ENCODE data around the gene PELI1.

PELI1 gene

DNA sequence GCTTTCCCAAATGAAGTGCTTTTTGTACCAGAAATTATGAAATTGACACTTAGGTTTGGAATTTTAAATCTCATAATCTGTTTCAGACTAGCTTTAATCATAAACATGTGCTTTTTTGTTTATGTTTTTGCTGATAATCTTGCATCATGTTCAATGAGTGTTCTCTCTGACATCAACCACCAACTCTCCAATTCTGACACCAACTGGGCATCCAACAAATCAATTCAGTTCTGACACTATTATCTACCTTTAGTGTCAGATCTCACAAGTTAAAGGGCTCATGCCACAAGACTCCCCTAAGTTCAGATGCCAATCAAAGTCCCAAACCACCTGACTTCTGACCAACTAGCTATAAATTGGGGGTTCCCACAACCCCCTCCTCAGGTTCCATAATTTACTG lies 19.6 kb downstream of the PELI1 start:
- Histone ChIP-seq H3K27ac (ENCODE audit: insufficient read depth in 1 of 2, low read depth in 1 of 2, low read length in 2 of 2, poor library complexity in 1 of 2, severe bottlenecking in 2 of 2) (no peak overlapping the region), H3K4me3 (ENCODE audit: control insufficient read depth in 1 of 7, extremely low read depth in 1 of 7, insufficient read depth in 4 of 7, low read depth in 2 of 7, low read length in 6 of 7) (no peak overlapping the region), H3K36me3 (ENCODE audit: control insufficient read depth in 4 of 4, insufficient read depth in 4 of 4, low read length in 3 of 4) (no peaks in the 10 kb centered on the region), H3K9me3 (ENCODE audit: control extremely low read depth in 1 of 5, control insufficient read depth in 4 of 5, insufficient read depth in 2 of 5, low read depth in 1 of 5, low read length in 4 of 5) (peaks cover 0 to 2% (median 0%) of the 10 kb centered on the region in 5 experiments), H3K27me3 (replicated peaks in 2 of 5; ENCODE audit: control insufficient read depth in 4 of 5, insufficient read depth in 5 of 5, low read length in 4 of 5) (no peaks in the 10 kb centered on the region), H3K4me1 (ENCODE audit: control extremely low read depth in 1 of 4, control insufficient read depth in 4 of 4, insufficient read depth in 4 of 4, low read length in 3 of 4) (no peaks in the 10 kb centered on the region)
- DNase-seq: no peak
- ChIA-PET POLR2A (no interaction called here), CTCF (interaction anchor here (0.6 to 0.9 kb wide), 2 partner anchors 41 to 150 kb away, joined by 3 read pairs; no protein-coding TSS in a partner anchor)

GRCh38 chr2:64124168-64124567 lies 20.1 kb downstream of the PELI1 start:
- 100% methylated on average over 1 of the region's 3 CpGs for WGBS (ENCODE audit: insufficient coverage)
- POLR2A ChIA-PET: no interaction called here
- no peaks in the 10 kb centered on the region for H3K27me3 ChIP-seq (replicated peaks in 2 of 5; ENCODE audit: control insufficient read depth in 4 of 5, insufficient read depth in 5 of 5, low read length in 4 of 5)
- no peaks in the 10 kb centered on the region for H3K36me3 ChIP-seq (ENCODE audit: control insufficient read depth in 4 of 4, insufficient read depth in 4 of 4, low read length in 3 of 4)
- peaks cover 0 to 2% (median 0%) of the 10 kb centered on the region in 5 experiments for H3K9me3 ChIP-seq (ENCODE audit: control extremely low read depth in 1 of 5, control insufficient read depth in 4 of 5, insufficient read depth in 2 of 5, low read depth in 1 of 5, low read length in 4 of 5)
- DNase-seq: no peak
- no peak overlapping the region for H3K27ac ChIP-seq (ENCODE audit: insufficient read depth in 1 of 2, low read depth in 1 of 2, low read length in 2 of 2, poor library complexity in 1 of 2, severe bottlenecking in 2 of 2)
- H3K4me3 ChIP-seq (ENCODE audit: control insufficient read depth in 1 of 7, extremely low read depth in 1 of 7, insufficient read depth in 4 of 7, low read depth in 2 of 7, low read length in 6 of 7): no peak overlapping the region
- no peaks in the 10 kb centered on the region for H3K4me1 ChIP-seq (ENCODE audit: control extremely low read depth in 1 of 4, control insufficient read depth in 4 of 4, insufficient read depth in 4 of 4, low read length in 3 of 4)
- CTCF ChIA-PET: interaction anchor here (0.6 to 0.9 kb wide), 2 partner anchors 41 to 151 kb away, joined by 3 read pairs; no protein-coding TSS in a partner anchor

DNA sequence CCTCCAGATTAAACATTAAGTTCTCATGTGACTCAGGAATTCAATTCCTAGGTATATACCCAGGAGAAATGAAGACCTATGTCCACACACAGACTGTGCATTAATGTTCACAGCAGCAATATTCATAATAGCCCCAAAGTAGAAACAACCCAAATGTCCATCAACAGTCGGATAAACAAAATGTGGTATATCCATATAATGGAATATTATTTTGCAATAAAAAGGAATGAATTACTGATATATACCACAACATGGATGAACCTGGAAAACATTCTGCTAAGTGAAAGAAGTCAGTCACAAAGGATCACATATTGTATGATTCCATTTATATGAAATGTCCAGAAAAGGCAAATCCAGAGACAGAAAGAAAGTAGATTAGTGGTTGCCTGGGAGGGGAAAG lies 20.5 kb downstream of the PELI1 start:
- Histone ChIP-seq H3K9me3 (ENCODE audit: control extremely low read depth in 1 of 5, control insufficient read depth in 4 of 5, insufficient read depth in 2 of 5, low read depth in 1 of 5, low read length in 4 of 5) (peaks cover 0 to 2% (median 0%) of the 10 kb centered on the region in 5 experiments), H3K4me1 (ENCODE audit: control extremely low read depth in 1 of 4, control insufficient read depth in 4 of 4, insufficient read depth in 4 of 4, low read length in 3 of 4) (no peaks in the 10 kb centered on the region), H3K27me3 (replicated peaks in 2 of 5; ENCODE audit: control insufficient read depth in 4 of 5, insufficient read depth in 5 of 5, low read length in 4 of 5) (no peaks in the 10 kb centered on the region), H3K27ac (ENCODE audit: insufficient read depth in 1 of 2, low read depth in 1 of 2, low read length in 2 of 2, poor library complexity in 1 of 2, severe bottlenecking in 2 of 2) (no peak overlapping the region), H3K4me3 (ENCODE audit: control insufficient read depth in 1 of 7, extremely low read depth in 1 of 7, insufficient read depth in 4 of 7, low read depth in 2 of 7, low read length in 6 of 7) (no peak overlapping the region), H3K36me3 (ENCODE audit: control insufficient read depth in 4 of 4, insufficient read depth in 4 of 4, low read length in 3 of 4) (no peaks in the 10 kb centered on the region)
- no CpG with 5 or more reads among the region's 1 CpG for WGBS (ENCODE audit: insufficient coverage)
- ChIA-PET CTCF (interaction anchor here (0.6 to 0.9 kb wide), 3 partner anchors 9 to 151 kb away, joined by 3 read pairs; no protein-coding TSS in a partner anchor), POLR2A (no interaction called here)
- no peak for DNase-seq

GRCh38 chr2:64122358-64122757 lies 21.9 kb downstream of the PELI1 start:
- Histone ChIP-seq H3K27me3 (replicated peaks in 2 of 5; ENCODE audit: control insufficient read depth in 4 of 5, insufficient read depth in 5 of 5, low read length in 4 of 5) (no peaks in the 10 kb centered on the region), H3K4me1 (ENCODE audit: control extremely low read depth in 1 of 4, control insufficient read depth in 4 of 4, insufficient read depth in 4 of 4, low read length in 3 of 4) (no peaks in the 10 kb centered on the region), H3K36me3 (ENCODE audit: control insufficient read depth in 4 of 4, insufficient read depth in 4 of 4, low read length in 3 of 4) (no peaks in the 10 kb centered on the region), H3K4me3 (ENCODE audit: control insufficient read depth in 1 of 7, extremely low read depth in 1 of 7, insufficient read depth in 4 of 7, low read depth in 2 of 7, low read length in 6 of 7) (no peak overlapping the region), H3K27ac (ENCODE audit: insufficient read depth in 1 of 2, low read depth in 1 of 2, low read length in 2 of 2, poor library complexity in 1 of 2, severe bottlenecking in 2 of 2) (no peak overlapping the region), H3K9me3 (ENCODE audit: control extremely low read depth in 1 of 5, control insufficient read depth in 4 of 5, insufficient read depth in 2 of 5, low read depth in 1 of 5, low read length in 4 of 5) (peaks cover 0 to 2% (median 0%) of the 10 kb centered on the region in 5 experiments)
- CTCF ChIA-PET: no interaction called here
- no peak for DNase-seq
- POLR2A ChIA-PET: no interaction called here
- WGBS (ENCODE audit: insufficient coverage): 100% methylated on average over 4 of the region's 7 CpGs

DNA sequence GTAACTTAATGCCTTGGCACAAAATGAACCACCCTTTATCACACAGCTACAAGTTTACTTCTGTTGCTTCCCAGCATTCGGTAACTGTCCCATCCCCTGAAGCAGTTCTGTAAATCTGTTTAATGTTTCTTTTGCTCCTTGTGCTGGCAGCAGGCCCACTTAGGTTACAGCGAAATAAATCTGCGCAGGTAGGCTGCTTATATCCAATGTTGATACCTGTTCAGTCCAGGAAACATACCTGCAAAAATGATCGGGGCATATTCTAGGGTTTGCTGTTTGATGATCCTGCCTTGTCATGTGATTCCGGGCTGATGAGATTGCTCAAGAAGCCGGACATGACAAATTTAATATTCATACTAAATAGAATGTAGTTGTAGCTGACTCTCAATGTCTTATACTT lies 23.3 kb downstream of the PELI1 start:
- peaks cover 0 to 5% (median 3%) of the 10 kb centered on the region in 4 experiments for H3K4me1 ChIP-seq (ENCODE audit: control extremely low read depth in 1 of 4, control insufficient read depth in 4 of 4, insufficient read depth in 4 of 4, low read length in 3 of 4)
- WGBS (ENCODE audit: insufficient coverage): 97% methylated on average over 3 of the region's 6 CpGs
- ChIA-PET POLR2A (no interaction called here), CTCF (no interaction called here)
- no peak for DNase-seq
- no peak overlapping the region for H3K27ac ChIP-seq (ENCODE audit: insufficient read depth in 1 of 2, low read depth in 1 of 2, low read length in 2 of 2, poor library complexity in 1 of 2, severe bottlenecking in 2 of 2)
- no peak overlapping the region for H3K4me3 ChIP-seq (ENCODE audit: control insufficient read depth in 1 of 7, extremely low read depth in 1 of 7, insufficient read depth in 4 of 7, low read depth in 2 of 7, low read length in 6 of 7)
- no peaks in the 10 kb centered on the region for H3K9me3 ChIP-seq (ENCODE audit: control extremely low read depth in 1 of 5, control insufficient read depth in 4 of 5, insufficient read depth in 2 of 5, low read depth in 1 of 5, low read length in 4 of 5)
- no peaks in the 10 kb centered on the region for H3K36me3 ChIP-seq (ENCODE audit: control insufficient read depth in 4 of 4, insufficient read depth in 4 of 4, low read length in 3 of 4)
- no peaks in the 10 kb centered on the region for H3K27me3 ChIP-seq (replicated peaks in 2 of 5; ENCODE audit: control insufficient read depth in 4 of 5, insufficient read depth in 5 of 5, low read length in 4 of 5)

DNA sequence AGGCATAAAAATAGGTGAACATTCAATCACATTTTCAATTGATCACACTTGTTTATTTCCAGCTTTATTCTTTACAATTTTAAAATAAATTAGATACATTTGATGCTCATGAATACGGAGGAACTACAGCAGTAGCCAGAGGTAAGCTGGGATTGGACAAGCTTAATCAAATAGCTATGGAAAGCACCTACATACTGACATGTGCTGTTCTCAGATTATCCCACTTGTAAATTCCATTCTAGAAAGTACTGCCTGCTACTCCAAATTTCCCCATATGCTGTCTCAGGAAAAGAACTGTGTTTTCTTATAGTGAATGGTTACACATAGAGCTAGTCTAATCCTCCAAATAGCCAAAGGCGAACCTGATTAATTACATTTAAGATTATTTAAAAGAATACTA lies 24.2 kb downstream of the PELI1 start:
- no peak overlapping the region for H3K27ac ChIP-seq (ENCODE audit: insufficient read depth in 1 of 2, low read depth in 1 of 2, low read length in 2 of 2, poor library complexity in 1 of 2, severe bottlenecking in 2 of 2)
- H3K4me1 ChIP-seq (ENCODE audit: control extremely low read depth in 1 of 4, control insufficient read depth in 4 of 4, insufficient read depth in 4 of 4, low read length in 3 of 4): peaks cover 0 to 7% (median 4%) of the 10 kb centered on the region in 4 experiments
- no peaks in the 10 kb centered on the region for H3K27me3 ChIP-seq (replicated peaks in 2 of 5; ENCODE audit: control insufficient read depth in 4 of 5, insufficient read depth in 5 of 5, low read length in 4 of 5)
- no peaks in the 10 kb centered on the region for H3K36me3 ChIP-seq (ENCODE audit: control insufficient read depth in 4 of 4, insufficient read depth in 4 of 4, low read length in 3 of 4)
- no peaks in the 10 kb centered on the region for H3K9me3 ChIP-seq (ENCODE audit: control extremely low read depth in 1 of 5, control insufficient read depth in 4 of 5, insufficient read depth in 2 of 5, low read depth in 1 of 5, low read length in 4 of 5)
- POLR2A ChIA-PET: no interaction called here
- CTCF ChIA-PET: interaction anchor here (1.7 kb wide), 1 partner anchor 17 kb away, joined by 6 read pairs; no protein-coding TSS in a partner anchor
- DNase-seq: no peak
- WGBS (ENCODE audit: insufficient coverage): no CpG with 5 or more reads among the region's 2 CpGs
- H3K4me3 ChIP-seq (ENCODE audit: control insufficient read depth in 1 of 7, extremely low read depth in 1 of 7, insufficient read depth in 4 of 7, low read depth in 2 of 7, low read length in 6 of 7): no peak overlapping the region

DNA sequence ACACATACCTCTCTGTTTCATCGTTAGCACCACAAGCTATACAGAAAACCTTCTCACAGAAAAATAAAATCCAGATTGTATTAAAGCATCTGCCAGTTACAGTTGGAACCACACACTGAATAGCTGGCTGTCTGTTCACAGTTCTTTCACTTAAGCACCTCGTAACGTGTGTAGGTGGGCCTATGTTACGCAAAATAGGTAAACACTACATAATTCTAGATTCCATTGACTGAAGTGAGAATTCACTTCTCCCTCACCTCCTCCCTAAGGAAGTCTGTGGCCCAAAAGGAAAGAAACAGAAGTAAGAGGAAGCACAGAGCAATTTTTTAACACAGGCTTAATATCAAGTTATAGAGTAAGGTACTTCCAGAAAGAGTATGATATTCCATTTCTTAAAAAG lies 24.9 kb downstream of the PELI1 start:
- WGBS (ENCODE audit: insufficient coverage): 100% methylated on average over 1 of the region's 4 CpGs
- no peaks in the 10 kb centered on the region for H3K27me3 ChIP-seq (replicated peaks in 2 of 5; ENCODE audit: control insufficient read depth in 4 of 5, insufficient read depth in 5 of 5, low read length in 4 of 5)
- CTCF ChIA-PET: interaction anchor here (0.7 to 1.9 kb wide), 5 partner anchors 11 to 208 kb away, joined by 3 to 7 read pairs (median 3); no protein-coding TSS in a partner anchor
- POLR2A ChIA-PET: no interaction called here
- no peak overlapping the region for H3K27ac ChIP-seq (ENCODE audit: insufficient read depth in 1 of 2, low read depth in 1 of 2, low read length in 2 of 2, poor library complexity in 1 of 2, severe bottlenecking in 2 of 2)
- no peak for DNase-seq
- H3K9me3 ChIP-seq (ENCODE audit: control extremely low read depth in 1 of 5, control insufficient read depth in 4 of 5, insufficient read depth in 2 of 5, low read depth in 1 of 5, low read length in 4 of 5): no peaks in the 10 kb centered on the region
- H3K4me1 ChIP-seq (ENCODE audit: control extremely low read depth in 1 of 4, control insufficient read depth in 4 of 4, insufficient read depth in 4 of 4, low read length in 3 of 4): peaks cover 0 to 7% (median 4%) of the 10 kb centered on the region in 4 experiments
- no peaks in the 10 kb centered on the region for H3K36me3 ChIP-seq (ENCODE audit: control insufficient read depth in 4 of 4, insufficient read depth in 4 of 4, low read length in 3 of 4)
- no peak overlapping the region for H3K4me3 ChIP-seq (ENCODE audit: control insufficient read depth in 1 of 7, extremely low read depth in 1 of 7, insufficient read depth in 4 of 7, low read depth in 2 of 7, low read length in 6 of 7)
